Stimulated activated CD8-positive, alpha-beta memory T cell treated with anti-CD3 and anti-CD28 coated beads, Interleukin-7, amount 100 ng/mL, for 4 hours (primary cell): ENCODE measurements around the gene AGPAT4.
"Not testable (repeated sequence)": the region's sequence is repeated elsewhere in the genome, so short reads cannot be mapped to it uniquely, and the experiment has no call there.

Source experiments
- DNase-seq, 2 donors: peaks; one replicate each; pipeline ENCODE4 v3.0.0-alpha.2; 2020; ENCODE audit warnings: low read depth in 2 of 2

Gene AGPAT4

DNA sequence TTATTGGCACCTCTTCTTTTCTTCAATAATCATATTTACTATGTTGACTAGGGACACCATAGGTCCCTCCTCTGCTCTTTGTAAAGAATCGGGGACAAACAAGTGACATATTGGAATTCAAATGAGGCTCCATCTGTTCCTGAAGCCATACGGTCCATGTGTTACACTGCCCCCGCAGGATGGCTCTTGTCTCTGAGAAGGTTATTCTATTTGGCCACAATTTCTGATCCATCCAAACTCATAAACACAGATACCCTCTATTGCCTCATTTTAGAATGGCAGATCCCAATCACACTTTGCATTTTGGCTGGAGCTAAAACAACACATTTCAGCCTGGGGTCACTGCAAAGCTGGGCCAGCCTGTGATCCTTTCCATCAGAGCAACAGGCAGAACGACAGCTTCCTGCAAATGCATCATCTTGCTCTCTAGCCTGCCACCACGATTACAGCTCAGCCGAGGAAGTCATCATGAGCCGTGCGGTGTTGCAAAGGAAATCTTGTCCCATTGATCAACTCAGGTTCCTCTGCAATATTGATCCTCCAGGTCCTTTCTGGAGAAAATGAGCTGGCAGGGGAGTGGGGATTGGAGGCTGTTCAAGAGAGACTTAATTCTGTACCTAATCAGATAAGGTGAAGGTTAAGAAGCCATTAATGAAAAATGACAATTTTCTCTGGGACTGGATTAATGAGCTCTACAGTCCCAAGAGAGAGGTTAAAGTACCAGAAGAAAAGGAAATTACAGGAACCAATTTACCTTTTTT is 73.1 kb downstream of the AGPAT4 start:
- no peak for DNase-seq

- DNase-seq, result no peak
Observed at GRCh38 chr6:161199850-161200249, 74.0 kb downstream of the AGPAT4 start.

DNA sequence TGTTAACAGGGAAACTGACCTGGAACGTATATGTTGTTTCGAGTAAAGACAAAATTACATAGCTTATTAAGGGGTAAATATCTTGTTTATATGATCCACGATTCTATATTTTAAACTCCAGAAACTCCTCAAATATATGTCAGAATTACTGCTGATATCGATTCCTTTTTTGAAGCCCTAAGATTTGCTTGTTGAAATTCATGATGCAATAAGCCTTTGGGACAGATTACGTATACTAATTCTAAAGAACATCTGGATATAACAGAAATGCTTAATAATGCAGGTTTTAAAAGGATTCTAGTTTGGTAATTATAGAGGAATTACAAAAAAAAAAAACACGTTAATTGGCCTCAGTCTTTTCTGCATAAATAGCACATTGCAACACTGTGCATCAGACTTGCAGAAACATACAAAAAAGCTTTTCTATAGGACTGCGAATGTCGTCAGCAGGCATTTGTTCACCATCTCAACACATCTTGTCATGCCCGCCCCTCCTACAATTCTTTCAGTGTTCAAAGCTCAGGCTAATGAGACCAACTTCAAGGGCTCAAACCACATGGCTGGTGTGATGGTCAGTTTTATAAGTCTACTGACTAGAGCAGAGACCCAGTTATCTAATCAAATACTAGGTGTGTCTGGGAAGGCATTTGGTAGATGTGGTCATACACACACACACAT is 74.9 kb downstream of the AGPAT4 start:
- DNase-seq, result no peak

GRCh38 chr6:161198176-161198575 is 75.7 kb downstream of the AGPAT4 start:
- DNase-seq, result no peak

DNA sequence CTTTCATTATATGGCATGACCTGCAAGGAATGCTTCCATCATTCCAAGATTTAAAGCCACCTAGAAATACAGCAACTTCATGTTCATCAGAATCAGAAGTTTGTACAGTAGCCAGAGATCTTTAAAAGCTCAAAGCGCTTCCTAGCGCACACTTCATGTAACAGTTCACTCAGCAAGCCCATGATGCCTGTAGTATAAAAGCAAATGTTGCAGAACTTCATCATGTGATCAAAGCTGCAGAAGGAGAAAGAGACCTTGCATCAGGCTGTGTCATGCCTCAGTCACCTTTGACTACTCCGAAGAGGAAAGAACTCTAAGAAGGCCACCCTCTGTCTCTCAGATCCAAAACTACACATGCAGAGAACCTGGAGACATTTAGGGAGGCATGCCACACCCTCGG is 78.5 kb downstream of the AGPAT4 start:
- DNase-seq, result no peak

DNA sequence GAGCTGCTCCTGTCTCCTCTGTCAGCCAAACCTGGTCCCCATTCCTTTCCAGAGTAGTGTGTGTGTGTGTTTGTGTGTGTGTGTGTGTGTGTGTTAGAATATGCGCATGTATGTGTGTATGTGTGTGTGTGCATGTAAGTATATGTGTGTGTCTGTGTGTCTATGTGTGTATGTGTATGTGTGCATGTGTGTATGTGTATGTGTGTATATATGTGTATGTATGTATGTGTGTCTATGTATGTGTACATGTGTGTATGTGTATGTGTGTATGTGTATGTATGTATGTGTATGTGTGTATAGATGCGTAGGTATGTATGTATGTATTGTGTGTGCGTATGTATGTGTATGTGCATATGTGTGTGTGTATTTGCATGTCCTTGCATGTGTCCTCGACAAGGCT is 79.5 kb downstream of the AGPAT4 start:
- no peak for DNase-seq

- DNase-seq, result no peak
Observed at GRCh38 chr6:161192636-161193411, 81.0 kb downstream of the AGPAT4 start.

- no peak for DNase-seq
Observed at GRCh38 chr6:161191671-161192070, 82.2 kb downstream of the AGPAT4 start.

DNA sequence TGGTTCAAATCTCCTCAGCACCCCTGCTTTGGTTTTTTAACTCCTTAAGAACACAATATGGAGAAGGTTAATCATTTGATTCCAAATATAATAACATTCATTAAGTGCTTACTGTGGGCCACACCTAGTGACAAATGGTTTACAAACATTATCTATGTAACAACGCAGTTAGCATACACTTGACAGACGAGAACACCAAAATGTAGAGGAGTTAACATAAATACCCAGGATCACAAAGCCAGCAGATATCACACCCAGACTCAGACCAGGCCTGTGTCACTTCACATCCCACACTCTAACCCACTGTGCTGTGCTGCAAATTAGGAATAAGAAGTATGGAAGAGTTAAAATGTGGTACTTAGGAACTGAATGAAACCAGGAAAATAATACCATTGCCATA is 82.9 kb downstream of the AGPAT4 start:
- DNase-seq, result no peak

DNA sequence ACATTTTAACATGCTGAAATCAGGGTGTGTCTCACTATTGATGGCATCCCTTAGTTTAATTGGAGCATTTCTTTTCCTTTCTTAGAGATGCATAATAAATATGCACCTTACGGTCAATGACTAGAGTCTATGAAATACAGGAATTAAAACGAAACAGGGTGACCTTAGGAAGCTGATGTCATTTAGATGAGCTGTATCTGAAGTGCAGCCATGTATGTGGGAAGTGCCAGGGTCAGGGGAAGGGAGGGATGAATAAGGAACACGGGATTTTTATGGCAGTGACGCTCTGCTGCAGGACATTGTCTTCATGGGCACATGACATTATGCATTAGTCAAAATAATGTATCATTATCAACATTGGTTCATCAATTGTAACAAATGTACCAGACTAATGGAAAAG is 84.0 kb downstream of the AGPAT4 start:
- no peak for DNase-seq

GRCh38 chr6:161188547-161189465 is 85.1 kb downstream of the AGPAT4 start:
- DNase-seq, result no peak

DNA sequence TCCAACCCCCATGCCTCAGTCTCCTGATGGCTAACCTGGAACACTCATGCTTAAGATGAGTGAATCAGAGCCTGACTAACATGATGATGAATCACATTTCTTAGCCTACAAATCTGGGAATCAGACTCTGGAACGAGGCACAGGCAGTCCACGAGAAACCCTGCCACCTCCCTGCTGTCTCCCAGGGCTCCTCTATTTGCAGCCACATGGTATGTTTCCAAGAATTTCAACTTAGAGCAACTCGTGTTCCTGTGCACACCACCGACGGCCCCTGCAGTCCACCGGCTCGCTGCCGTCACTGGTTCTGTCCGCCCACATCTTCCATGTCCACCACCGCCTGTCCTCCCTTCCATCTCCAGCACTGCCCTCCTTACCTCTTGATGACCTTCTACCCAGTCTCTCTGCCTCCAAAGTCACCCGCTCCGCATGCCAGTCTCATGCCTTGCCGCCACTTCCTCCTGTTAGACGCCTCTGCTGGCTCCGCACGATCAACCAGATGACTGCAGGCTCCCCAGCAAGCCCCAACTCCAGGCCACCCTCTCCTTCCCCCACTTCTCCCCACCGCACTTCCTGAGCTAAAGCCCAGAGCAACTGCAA is 87.6 kb downstream of the AGPAT4 start:
- DNase-seq, result no peak

DNA sequence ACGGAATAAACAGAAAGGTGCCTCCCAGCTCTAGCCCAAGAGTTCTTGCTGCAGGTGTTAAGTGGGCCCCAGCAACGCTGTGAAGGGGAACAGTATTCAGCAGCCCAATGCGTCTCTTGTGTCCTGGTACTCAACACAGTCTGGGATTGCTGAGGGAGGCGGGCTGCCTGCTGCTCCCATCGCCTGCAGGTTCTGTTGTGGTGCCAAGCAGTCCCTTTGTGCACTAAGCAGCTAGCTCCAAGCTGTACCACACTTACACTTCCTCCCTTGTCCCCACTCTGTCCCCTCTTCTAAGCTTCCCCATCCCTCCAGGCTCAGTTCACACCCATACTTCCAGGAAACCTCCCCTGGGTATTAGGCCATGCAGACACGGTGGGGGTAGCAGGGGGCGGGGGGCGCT is 92.7 kb downstream of the AGPAT4 start:
- DNase-seq, result no peak

GRCh38 chr6:161178155-161178554 is 95.7 kb downstream of the AGPAT4 start:
- not testable (repeated sequence) for DNase-seq

DNA sequence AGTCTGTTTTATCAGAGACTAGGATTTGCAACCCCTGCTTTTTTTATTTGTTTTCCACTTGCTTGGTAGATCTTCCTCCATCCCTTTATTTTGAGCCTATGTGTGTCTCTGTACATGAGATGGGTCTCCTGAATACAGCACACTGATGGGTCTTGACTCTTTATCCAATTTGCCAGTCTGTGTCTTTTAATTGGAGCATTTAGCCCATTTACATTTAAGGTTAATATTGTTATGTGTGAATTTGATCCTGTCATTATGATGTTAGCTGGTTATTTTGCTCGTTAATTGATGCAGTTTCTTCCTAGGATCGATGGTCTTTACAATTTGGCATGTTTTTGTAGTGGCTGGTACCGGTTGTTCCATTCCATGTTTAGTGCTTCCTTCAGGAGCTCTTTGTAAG is 97.4 kb downstream of the AGPAT4 start:
- not testable (repeated sequence) for DNase-seq

- not testable (repeated sequence) for DNase-seq
Observed at GRCh38 chr6:161172769-161173168, 101.1 kb downstream of the AGPAT4 start.

- no peak for DNase-seq
Observed at GRCh38 chr6:161171207-161171606, 102.7 kb downstream of the AGPAT4 start.

- DNase-seq, result no peak
Observed at GRCh38 chr6:161169696-161170095, 104.2 kb downstream of the AGPAT4 start.

GRCh38 chr6:161169035-161169434 is 104.8 kb downstream of the AGPAT4 start:
- DNase-seq, result no peak

DNA sequence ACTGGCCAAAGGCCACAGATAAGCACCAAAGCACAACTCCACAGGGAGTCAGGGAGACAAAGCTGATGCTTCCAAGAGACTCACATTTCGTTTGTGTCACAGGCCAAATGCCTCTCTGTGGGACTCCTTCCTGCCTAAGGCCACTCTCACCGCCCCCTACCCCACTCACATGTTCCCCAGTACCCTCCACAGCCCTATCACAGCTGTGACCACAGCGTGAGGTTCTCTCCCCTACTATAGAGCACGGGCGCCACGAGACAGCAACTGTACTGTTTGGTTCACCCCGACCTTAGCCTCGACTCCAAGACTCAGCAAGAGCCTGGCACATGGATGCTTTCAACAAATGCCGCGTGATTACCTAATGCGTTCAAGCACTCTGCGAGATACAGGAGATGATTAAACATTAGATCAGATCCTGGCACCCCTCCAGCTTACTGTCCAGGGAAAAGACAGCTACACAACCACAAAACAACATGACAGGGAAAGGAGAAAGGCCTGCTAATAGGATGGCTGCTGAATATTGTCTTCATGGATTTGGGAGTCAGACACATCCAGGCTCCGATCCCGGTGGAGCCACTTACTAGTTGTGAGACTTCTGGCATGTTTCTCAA is 105.5 kb downstream of the AGPAT4 start:
- no peak for DNase-seq

GRCh38 chr6:161166677-161167076 is 107.2 kb downstream of the AGPAT4 start:
- no peak for DNase-seq
